GM12873 (cell line): ENCODE results near the gene RICTOR.

ENCODE experiments used
- TF ChIP-seq, protein P1 (sequence below): IDR thresholded peaks from 2 replicates; pipeline ENCODE4 v1.5.1; 2012; ENCODE audit warnings: low read depth, mild to moderate bottlenecking, moderate library complexity, low read length, control low read depth; ENCODE audit not compliant: insufficient read depth; ENCODE audit errors: missing control alignments

The RICTOR gene

DNA sequence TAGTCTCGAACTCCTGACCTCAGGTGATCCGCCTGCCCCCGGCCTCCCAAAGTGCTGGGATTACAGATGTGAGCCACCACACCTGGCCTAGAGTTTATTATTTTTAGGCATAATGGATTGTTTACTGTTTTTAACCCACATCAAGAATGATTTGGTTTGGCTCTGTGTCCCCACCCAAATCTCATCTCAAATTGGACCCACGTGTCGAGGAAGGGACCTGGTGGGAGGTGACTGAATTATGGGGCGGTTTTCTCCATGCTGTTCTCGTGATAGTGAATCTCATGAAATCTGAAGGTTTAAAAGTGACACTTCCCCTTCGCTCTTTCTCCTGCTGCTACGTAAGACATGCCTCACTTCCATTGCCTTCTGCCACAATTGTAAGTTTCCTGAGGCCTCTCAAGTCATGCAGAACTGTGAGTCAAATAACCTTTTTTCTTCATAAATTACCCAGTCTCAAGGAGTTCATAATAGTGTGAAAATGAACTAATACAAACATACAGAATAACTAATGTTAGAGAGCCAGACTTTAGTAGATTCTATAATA is 88.2 kb downstream of the RICTOR start:
- TF ChIP-seq, protein P1, sequence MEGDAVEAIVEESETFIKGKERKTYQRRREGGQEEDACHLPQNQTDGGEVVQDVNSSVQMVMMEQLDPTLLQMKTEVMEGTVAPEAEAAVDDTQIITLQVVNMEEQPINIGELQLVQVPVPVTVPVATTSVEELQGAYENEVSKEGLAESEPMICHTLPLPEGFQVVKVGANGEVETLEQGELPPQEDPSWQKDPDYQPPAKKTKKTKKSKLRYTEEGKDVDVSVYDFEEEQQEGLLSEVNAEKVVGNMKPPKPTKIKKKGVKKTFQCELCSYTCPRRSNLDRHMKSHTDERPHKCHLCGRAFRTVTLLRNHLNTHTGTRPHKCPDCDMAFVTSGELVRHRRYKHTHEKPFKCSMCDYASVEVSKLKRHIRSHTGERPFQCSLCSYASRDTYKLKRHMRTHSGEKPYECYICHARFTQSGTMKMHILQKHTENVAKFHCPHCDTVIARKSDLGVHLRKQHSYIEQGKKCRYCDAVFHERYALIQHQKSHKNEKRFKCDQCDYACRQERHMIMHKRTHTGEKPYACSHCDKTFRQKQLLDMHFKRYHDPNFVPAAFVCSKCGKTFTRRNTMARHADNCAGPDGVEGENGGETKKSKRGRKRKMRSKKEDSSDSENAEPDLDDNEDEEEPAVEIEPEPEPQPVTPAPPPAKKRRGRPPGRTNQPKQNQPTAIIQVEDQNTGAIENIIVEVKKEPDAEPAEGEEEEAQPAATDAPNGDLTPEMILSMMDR = no peak

DNA sequence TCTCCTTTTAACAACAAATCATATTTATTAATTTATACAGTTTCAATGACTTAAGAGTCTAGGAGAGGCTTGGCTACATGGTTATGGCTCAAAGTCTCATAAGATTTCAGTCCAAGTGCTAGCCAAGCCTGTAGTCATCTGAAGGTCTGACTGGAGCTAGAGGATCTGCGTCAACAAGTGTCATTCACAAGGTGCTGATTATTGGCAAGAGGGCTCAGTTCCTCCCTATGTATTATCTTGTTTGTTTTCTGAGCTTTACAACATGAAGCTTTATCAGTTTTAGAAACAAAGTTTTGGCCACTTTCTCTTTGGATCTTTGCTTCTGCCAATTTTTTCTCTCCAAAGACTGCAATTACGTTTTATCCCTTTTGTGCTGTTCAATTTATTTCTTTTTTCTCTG is 94.7 kb downstream of the RICTOR start:
- TF ChIP-seq, protein P1 = no peak

DNA sequence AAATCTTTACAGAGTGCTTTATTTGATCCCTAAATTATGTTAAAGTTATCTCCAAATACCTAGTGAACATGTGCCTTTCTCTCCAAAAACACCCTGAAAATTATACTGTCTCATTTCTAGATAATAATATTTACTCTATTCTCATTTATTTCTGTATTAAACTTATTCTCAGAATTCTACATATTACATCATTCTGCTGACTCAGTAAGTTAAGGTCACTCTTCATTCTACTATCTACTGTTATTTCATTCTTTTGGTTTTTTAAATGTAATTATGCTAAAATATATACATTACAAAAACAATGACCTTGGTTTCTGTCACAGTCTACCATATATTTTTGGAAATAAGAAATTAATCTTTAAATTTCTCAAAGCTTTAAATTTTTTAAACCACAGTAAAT is 96.2 kb downstream of the RICTOR start:
- TF ChIP-seq, protein P1 = no peak

DNA sequence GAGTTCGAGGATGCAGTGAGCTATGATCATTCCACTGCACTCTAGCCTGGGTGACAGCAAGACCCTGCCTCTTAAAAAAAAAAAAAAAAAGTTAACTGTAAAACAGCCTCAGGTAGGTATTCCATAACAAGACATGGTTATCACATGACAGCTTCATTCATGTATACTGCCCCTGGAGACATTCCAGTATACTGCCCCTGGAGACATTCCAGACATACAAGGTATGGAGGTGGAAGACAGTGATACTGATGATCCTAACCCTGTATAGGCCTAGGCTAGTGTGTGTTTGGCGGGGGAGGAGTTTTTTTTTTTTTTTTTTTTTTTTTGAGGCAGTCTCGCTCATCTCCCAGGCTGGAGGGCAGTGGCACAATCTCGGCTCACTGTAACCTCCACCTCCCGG is 105.5 kb downstream of the RICTOR start:
- TF ChIP-seq, protein P1 = no peak

DNA sequence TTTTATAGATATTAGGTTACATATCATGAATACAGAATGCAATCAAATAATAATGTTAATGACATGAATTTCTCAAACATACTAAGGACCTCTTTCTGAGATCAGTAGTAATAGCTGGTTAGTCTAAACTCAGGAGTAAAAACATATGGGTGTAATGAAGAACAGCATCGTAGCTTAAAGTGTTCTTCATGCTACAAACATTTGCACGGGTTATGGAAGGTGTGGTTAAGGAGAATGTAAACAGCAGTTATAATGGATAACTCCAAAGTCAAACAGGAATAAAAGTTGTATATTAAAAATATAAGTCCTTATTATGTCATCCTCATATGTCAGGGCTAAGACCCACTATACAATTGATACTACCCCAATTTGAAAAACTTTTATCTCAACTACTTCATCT is 112.5 kb downstream of the RICTOR start:
- TF ChIP-seq, protein P1 = no peak

DNA sequence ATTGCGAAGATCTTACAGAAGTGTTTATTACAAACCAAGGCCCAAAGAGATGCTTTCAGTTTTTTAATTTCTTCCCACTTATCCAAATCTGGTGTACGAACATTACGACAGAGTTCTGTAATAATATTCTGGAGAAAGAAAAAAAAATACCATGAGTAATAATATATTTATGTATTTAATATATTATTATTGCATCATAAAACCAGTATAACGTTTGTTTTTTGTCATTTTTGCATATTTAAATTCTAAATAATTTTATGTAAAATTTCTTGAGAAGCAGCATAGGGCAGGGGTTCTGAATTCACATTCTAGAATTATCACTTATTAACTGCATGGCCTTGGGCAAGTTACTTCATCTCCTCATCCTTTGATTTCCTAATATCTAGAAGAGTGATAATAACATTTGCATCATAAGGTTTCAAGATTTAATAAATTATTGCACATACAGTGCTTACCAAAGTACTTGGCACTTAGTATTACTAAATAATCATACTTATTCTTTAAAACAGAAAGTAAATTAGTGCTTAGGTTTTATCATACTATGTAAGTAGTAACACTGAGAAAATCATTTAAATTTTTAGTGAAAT is 120.7 kb downstream of the RICTOR start:
- TF ChIP-seq, protein P1 = no peak

DNA sequence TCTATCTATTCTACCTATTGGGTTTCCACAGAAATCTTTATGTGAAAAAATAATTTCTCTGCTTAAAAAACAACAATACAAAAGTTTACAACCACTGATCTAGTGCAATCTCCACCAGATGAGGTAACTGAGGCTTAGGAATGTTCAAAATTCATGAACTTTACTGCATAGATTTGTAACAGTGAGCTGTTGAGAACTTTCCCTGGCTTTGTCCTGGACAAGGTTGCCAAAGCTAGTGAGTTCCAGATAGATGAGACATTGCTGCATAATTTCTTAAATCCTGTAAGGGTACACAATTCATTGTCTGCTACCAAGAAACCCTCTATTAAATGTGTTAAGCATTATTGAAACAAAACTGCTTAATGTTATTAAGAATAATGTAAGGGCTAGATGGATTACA is 125.7 kb downstream of the RICTOR start:
- TF ChIP-seq, protein P1 = no peak
